Esophagus muscularis mucosa (tissue), 4 donors: ENCODE data around the gene FBXO36. TPM values are rescaled to one million over a fixed set of nuclear protein-coding genes. Genes with fewer than 3 reads are reported as not detected.

Experiments
- DNase-seq: peaks from one replicate; pipeline ENCODE4 v3.0.0-alpha.2; 2017; ENCODE audit errors: extremely low spot score
- H3K27ac ChIP-seq, 4 donors: fragments of 200-600 bp; sonication (generic); replicated peaks in 1 of 4; 1 replicate in 3 of 4; 2 replicates in 1 of 4; pipeline ENCODE4 v1.5.1; 2016 to 2019; ENCODE audit warnings: mild to moderate bottlenecking in 1 of 4
- H3K27me3 ChIP-seq, 4 donors: fragments of 200-600 bp; sonication (generic); one replicate each; pipeline versions ENCODE4 v1.5.1 to v1.6.0; 2016 to 2019
- H3K36me3 ChIP-seq, 4 donors: fragments of 200-600 bp; sonication (generic); one replicate each; pipeline ENCODE4 v1.5.1; 2016 to 2019
- H3K4me1 ChIP-seq, 4 donors: fragments of 200-600 bp; sonication (generic); one replicate each; pipeline ENCODE4 v1.5.1; 2016 to 2019
- H3K4me3 ChIP-seq, 4 donors: fragments of 200-600 bp; sonication (generic); 1 replicate in 2 of 4; 2 replicates in 2 of 4; pipeline ENCODE4 v1.5.1; 2016 to 2019; ENCODE audit warnings: mild to moderate bottlenecking in 4 of 4, moderate library complexity in 1 of 4
- H3K9me3 ChIP-seq, 4 donors: fragments of 200-600 bp; sonication (generic); 1 replicate in 3 of 4; 2 replicates in 1 of 4; pipeline ENCODE4 v1.5.1; 2016 to 2019
- EP300 ChIP-seq: sonication (generic); formaldehyde crosslinking; IDR thresholded peaks from one replicate; pipeline ENCODE4 v1.6.1; 2017; ENCODE audit warnings: antibody characterized with exemption
- POLR2A ChIP-seq: fragments of 450-650 bp; IDR thresholded peaks from one replicate; pipeline ENCODE4 v1.6.1; 2017; ENCODE audit warnings: antibody characterized with exemption, moderate library complexity, mild to moderate bottlenecking, low read depth
- POLR2AphosphoS5 ChIP-seq, 2 donors: sonication (generic); formaldehyde crosslinking; IDR thresholded peaks; one replicate each; pipeline ENCODE4 v1.6.1; 2017; ENCODE audit warnings: antibody characterized with exemption in 2 of 2
- WGBS: methylation state at CpG from one replicate; pipeline ENCODE4 v1.1.5; 2018; 5-methylcytosine and 5-hydroxymethylcytosine counted together
- intact Hi-C: fragments of 100-400 bp; cut with DNase I; formaldehyde crosslinking; loops from one replicate; pipeline ENCODE4 v1.15.1; 2023
- total RNA-seq, 4 donors: library from RNA; depleted of rRNA; stranded (reverse); fragments of >200 nt; gene quantifications; one replicate each; pipeline versions ENCODE4 v1.1.0 to v1.2.1, GENCODE V29; 2016
- TF ChIP-seq, protein P1 (sequence below), 3 experiments: fragments of 200-600 bp in 2 of 3; fragments of 450-650 bp in 1 of 3; sonication (generic) in 2 of 3; IDR thresholded peaks; one replicate each; pipeline ENCODE4 v1.5.1; 2017 to 2019; ENCODE audit warnings: antibody characterized with exemption in 3 of 3, mild to moderate bottlenecking in 2 of 3, moderate library complexity in 1 of 3

The FBXO36 gene
- total RNA-seq, 4 donors from 2014 or later: 1.6 to 2.8 (median 2.6) TPM

DNA sequence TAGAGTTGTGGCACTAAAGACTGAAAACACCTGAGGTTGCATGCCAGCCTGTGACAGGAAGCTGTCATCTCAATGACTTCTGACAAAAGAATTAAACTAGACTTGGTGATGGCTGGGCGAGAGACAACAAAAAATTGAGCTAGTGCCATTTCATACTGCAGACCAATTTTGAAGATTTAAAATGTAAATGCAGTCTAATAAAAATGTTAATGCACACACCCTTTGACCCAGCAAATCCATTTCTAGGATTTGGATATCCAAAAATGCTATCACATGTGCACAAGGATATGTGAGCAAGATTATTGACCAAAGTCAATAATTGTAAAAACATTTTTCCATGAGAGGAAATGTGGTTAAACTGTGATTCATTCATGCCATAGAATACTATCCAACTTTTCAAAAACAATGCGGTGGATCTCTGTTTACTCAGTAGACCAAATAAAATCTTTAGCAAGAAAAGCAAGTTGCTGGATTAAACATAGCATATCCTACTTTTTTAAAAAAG lies 5.6 kb downstream of the FBXO36 start:
- no peak overlapping the region for H3K27ac ChIP-seq
- H3K27me3 ChIP-seq: no peaks in the 10 kb centered on the region
- H3K4me1 ChIP-seq: peaks cover 8 to 15% (median 12%) of the 10 kb centered on the region in 4 donors
- H3K36me3 ChIP-seq: peaks cover 0 to 3% (median 0%) of the 10 kb centered on the region in 4 donors
- 88% methylated on average over 2 of the region's 2 CpGs for WGBS
- H3K9me3 ChIP-seq: no peaks in the 10 kb centered on the region
- H3K4me3 ChIP-seq: no peak overlapping the region
- no peak for DNase-seq
- TF ChIP-seq POLR2A: no peak
- TF ChIP-seq, protein P1, sequence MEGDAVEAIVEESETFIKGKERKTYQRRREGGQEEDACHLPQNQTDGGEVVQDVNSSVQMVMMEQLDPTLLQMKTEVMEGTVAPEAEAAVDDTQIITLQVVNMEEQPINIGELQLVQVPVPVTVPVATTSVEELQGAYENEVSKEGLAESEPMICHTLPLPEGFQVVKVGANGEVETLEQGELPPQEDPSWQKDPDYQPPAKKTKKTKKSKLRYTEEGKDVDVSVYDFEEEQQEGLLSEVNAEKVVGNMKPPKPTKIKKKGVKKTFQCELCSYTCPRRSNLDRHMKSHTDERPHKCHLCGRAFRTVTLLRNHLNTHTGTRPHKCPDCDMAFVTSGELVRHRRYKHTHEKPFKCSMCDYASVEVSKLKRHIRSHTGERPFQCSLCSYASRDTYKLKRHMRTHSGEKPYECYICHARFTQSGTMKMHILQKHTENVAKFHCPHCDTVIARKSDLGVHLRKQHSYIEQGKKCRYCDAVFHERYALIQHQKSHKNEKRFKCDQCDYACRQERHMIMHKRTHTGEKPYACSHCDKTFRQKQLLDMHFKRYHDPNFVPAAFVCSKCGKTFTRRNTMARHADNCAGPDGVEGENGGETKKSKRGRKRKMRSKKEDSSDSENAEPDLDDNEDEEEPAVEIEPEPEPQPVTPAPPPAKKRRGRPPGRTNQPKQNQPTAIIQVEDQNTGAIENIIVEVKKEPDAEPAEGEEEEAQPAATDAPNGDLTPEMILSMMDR (IDR thresholded peaks at IDR 0.05): no peak
- TF ChIP-seq EP300: no peak
- TF ChIP-seq POLR2AphosphoS5 (IDR thresholded peaks at IDR 0.05): no peak
- intact Hi-C loops: no loop called here

DNA sequence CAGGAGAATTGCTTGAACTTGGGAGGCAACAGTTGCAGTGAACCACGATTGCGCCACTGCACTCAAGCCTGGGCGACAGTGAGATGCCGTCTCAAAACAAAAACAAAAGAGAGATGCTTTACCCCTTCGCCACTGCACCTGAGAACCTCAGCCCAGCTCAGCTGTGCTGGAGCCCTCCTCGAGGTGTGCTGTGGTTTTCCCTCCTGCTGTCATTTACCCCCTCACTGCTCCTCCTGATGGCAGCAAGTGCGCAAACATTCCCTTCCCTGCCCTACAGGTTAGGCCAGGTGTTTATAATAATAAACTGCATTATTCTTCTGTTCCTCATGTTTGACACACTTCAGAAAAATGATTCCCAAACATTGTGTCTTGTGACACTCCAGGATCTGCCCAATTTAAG lies 8.4 kb downstream of the FBXO36 start:
- H3K4me1 ChIP-seq: no peaks in the 10 kb centered on the region
- H3K27ac ChIP-seq: no peak overlapping the region
- TF ChIP-seq, protein P1 (IDR thresholded peaks at IDR 0.05): no peak
- TF ChIP-seq EP300: no peak
- no peak for TF ChIP-seq POLR2A
- TF ChIP-seq POLR2AphosphoS5 (IDR thresholded peaks at IDR 0.05): no peak
- intact Hi-C loops: no loop called here
- H3K27me3 ChIP-seq: no peaks in the 10 kb centered on the region
- DNase-seq: no peak
- no peak overlapping the region for H3K4me3 ChIP-seq
- no peaks in the 10 kb centered on the region for H3K9me3 ChIP-seq
- peaks cover 0 to 6% (median 2%) of the 10 kb centered on the region in 4 donors for H3K36me3 ChIP-seq
- WGBS: 94% methylated on average over 7 of the region's 7 CpGs

DNA sequence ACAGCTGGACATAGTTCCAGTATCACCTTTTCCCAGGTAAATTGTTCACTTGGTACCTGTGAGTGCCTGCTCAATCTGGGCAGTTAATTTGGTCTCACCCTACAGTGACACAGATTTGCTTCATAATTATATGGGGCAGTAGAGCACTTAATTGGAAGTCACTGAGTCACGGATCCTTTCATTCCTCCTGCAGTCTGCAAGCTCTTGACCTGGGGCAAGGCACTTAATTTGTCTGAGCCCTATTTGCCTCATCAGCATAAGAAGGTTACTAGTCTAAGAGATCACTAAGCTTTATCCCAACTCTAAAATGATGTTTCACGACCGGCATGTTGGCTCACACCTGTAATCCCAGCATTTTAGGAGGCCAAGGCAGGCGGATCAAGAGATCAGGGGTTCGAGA lies 8.9 kb downstream of the FBXO36 start:
- no peak for TF ChIP-seq POLR2A
- TF ChIP-seq POLR2AphosphoS5 (IDR thresholded peaks at IDR 0.05): no peak
- TF ChIP-seq, protein P1 (IDR thresholded peaks at IDR 0.05): no peak
- TF ChIP-seq EP300: no peak
- Histone ChIP-seq H3K9me3 (no peaks in the 10 kb centered on the region), H3K27ac (no peak overlapping the region), H3K4me1 (no peaks in the 10 kb centered on the region), H3K27me3 (no peaks in the 10 kb centered on the region), H3K36me3 (peaks cover 0 to 6% (median 2%) of the 10 kb centered on the region in 4 donors), H3K4me3 (no peak overlapping the region)
- intact Hi-C loops: no loop called here
- 98% methylated on average over 5 of the region's 5 CpGs for WGBS
- DNase-seq: peak; percentile 34

DNA sequence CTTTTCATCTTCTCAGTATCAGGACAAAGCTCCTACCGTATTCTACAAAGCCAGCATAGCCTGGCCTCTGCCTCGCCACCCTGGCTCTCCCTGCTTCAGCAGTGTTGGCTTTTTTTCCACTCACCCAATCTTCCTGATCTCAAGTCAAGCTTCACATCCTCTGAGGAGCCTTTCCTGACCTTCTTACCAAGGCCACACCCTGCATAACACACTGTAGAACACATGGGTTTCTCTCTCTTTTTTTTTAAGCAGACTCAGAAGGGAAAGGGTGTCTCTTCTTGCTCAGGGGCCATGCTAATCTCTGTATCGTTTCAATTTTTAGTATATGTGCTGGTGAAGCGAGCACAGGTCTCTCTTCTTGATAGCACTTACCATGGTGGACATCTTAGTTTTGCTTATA lies 15.2 kb downstream of the FBXO36 start:
- intact Hi-C loops: no loop called here
- Histone ChIP-seq H3K27me3 (no peaks in the 10 kb centered on the region), H3K9me3 (no peaks in the 10 kb centered on the region), H3K4me1 (no peaks in the 10 kb centered on the region), H3K36me3 (peaks cover 0 to 6% (median 2%) of the 10 kb centered on the region in 4 donors), H3K27ac (no peak overlapping the region), H3K4me3 (no peak overlapping the region)
- TF ChIP-seq, protein P1 (IDR thresholded peaks at IDR 0.05): no peak
- TF ChIP-seq POLR2AphosphoS5 (IDR thresholded peaks at IDR 0.05) (no peak), EP300 (no peak), POLR2A (no peak)
- WGBS: 96% methylated on average over 4 of the region's 4 CpGs
- no peak for DNase-seq

DNA sequence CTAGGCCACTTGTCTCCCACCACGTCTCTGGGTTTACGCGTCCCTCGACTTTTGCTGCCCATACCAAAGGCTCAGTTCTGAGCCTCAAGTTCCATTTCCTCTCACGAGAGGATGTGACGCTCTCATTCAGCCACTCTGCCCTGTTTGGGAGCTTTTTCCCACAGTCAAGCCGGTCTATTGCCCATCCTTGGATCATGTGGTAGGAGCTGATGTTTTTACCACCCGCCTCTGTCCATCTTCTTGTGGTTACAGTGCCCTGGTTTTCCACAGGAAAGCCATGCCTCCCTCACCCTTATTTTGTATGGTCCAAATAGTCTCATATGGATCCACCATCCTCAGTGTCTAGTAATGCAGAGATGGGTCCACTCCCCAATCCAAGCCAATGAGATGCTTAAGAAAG lies 20.4 kb downstream of the FBXO36 start:
- Histone ChIP-seq H3K27ac (no peak overlapping the region), H3K9me3 (no peaks in the 10 kb centered on the region), H3K36me3 (no peaks in the 10 kb centered on the region), H3K4me1 (peaks cover 0 to 12% (median 10%) of the 10 kb centered on the region in 4 donors), H3K4me3 (no peak overlapping the region), H3K27me3 (no peaks in the 10 kb centered on the region)
- intact Hi-C loops: no loop called here
- 97% methylated on average over 8 of the region's 8 CpGs for WGBS
- TF ChIP-seq POLR2AphosphoS5 (IDR thresholded peaks at IDR 0.05) (no peak), POLR2A (no peak), EP300 (no peak)
- TF ChIP-seq, protein P1 (IDR thresholded peaks at IDR 0.05): no peak
- no peak for DNase-seq
